Endothelial cell of umbilical vein (primary cell): Measurements from ENCODE around the gene SYNGR1. TPM values are rescaled to one million over a fixed set of nuclear protein-coding genes. Genes with fewer than 3 reads are reported as not detected.

Experiments
- BruUV-seq: library from RNA; stranded (reverse); fragments of 400-500 nt; replicated peaks from 2 replicates; lab custom pipeline; 2021; lab: Mats Ljungman, UMichigan
- CTCF ChIA-PET: fragments of 300-600, 350-600 bp; sonication (Branson Sonifier 250); formaldehyde crosslinking; loops from one replicate; lab custom pipeline; 2021; ENCODE audit warnings: antibody characterized with exemption, inconsistent platforms; lab: Charles Lee
- POLR2A ChIA-PET: fragments of 300-600, 350-600 bp; sonication (Branson Sonifier 250); formaldehyde crosslinking; loops from one replicate; lab custom pipeline; 2021; ENCODE audit warnings: antibody characterized with exemption, inconsistent platforms; lab: Charles Lee
- DNase-seq: peaks from one replicate; pipeline ENCODE4 v3.0.0-alpha.2; 2011; ENCODE audit warnings: low read depth, low spot score
- FAIRE-seq: peaks from 2 replicates; lab custom pipeline; 2011; peaks lifted over from hg19 to GRCh38; lab: Jason Lieb, UNC
- H2AFZ ChIP-seq: 2 replicates; pipeline ENCODE4 v1.6.0; 2012; ENCODE audit warnings: low read depth, low read length, control low read depth, inconsistent platforms
- H3K27ac ChIP-seq: 2 replicates; pipeline ENCODE4 v1.5.1; 2011; ENCODE audit warnings: low read depth, mild to moderate bottlenecking, control low read depth, low read length, moderate library complexity; ENCODE audit not compliant: insufficient read depth
- H3K27me3 ChIP-seq, 2 experiments: 2 replicates each; pipeline versions ENCODE4 v1.6.0 to v1.6.1; 2011; ENCODE audit warnings: low read length in 2 of 2, mixed read lengths in 1 of 2; ENCODE audit not compliant: control insufficient read depth in 2 of 2, insufficient read depth in 2 of 2
- H3K36me3 ChIP-seq, 2 experiments: 2 replicates in 1 of 2; 3 replicates in 1 of 2; pipeline ENCODE4 v1.5.1; 2011; ENCODE audit warnings: low read length in 2 of 2, mild to moderate bottlenecking in 1 of 2, moderate library complexity in 1 of 2; ENCODE audit not compliant: control insufficient read depth in 2 of 2, insufficient read depth in 2 of 2; ENCODE audit errors: extremely low read depth in 1 of 2
- H3K4me1 ChIP-seq: 3 replicates; pipeline ENCODE4 v1.5.1; 2011; ENCODE audit warnings: mild to moderate bottlenecking, low read length; ENCODE audit not compliant: control insufficient read depth, insufficient read depth; ENCODE audit errors: extremely low read depth
- H3K4me2 ChIP-seq: 2 replicates; pipeline ENCODE4 v1.6.1; 2011; ENCODE audit warnings: low read length, control low read depth, mixed read lengths; ENCODE audit not compliant: insufficient read depth
- H3K4me3 ChIP-seq, 3 experiments: fragments of 200-600 bp in 1 of 3; sonication (generic), shearing (Covaris generic) in 1 of 3; replicated peaks in 1 of 3; 2 replicates each; pipeline ENCODE4 v1.5.1; 2011 to 2016; ENCODE audit warnings: control low read depth in 3 of 3, low read length in 3 of 3, mild to moderate bottlenecking in 2 of 3, inconsistent platforms in 1 of 3, low read depth in 1 of 3, moderate library complexity in 1 of 3; ENCODE audit not compliant: insufficient read depth in 1 of 3
- H3K79me2 ChIP-seq: 2 replicates; pipeline ENCODE4 v1.6.0; 2012; ENCODE audit warnings: low read length, inconsistent platforms; ENCODE audit not compliant: control insufficient read depth, insufficient read depth
- H3K9ac ChIP-seq: replicated peaks from 2 replicates; pipeline ENCODE3; 2011; ENCODE audit warnings: low read length, control low read depth; ENCODE audit not compliant: insufficient read depth; ENCODE audit errors: extremely low read depth
- H3K9me1 ChIP-seq: replicated peaks from 3 replicates; pipeline ENCODE4 v1.6.0; 2011; ENCODE audit warnings: mild to moderate bottlenecking, low read length; ENCODE audit not compliant: control insufficient read depth, insufficient read depth; ENCODE audit errors: extremely low read depth
- H3K9me3 ChIP-seq: replicated peaks from 2 replicates; pipeline ENCODE4 v1.5.1; 2012; ENCODE audit warnings: low read length, inconsistent platforms; ENCODE audit not compliant: control insufficient read depth, insufficient read depth
- H4K20me1 ChIP-seq: replicated peaks from 2 replicates; pipeline ENCODE3; 2011; ENCODE audit warnings: mild to moderate bottlenecking, low read length; ENCODE audit not compliant: control insufficient read depth, insufficient read depth; ENCODE audit errors: extremely low read depth
- FOS ChIP-seq: IDR thresholded peaks from 2 replicates; pipeline ENCODE4 v1.6.1; 2011; ENCODE audit warnings: mild to moderate bottlenecking, low read length, moderate library complexity, borderline replicate concordance; ENCODE audit not compliant: insufficient read depth
- JUN ChIP-seq: IDR thresholded peaks from 2 replicates; pipeline ENCODE4 v1.6.1; 2011; ENCODE audit warnings: borderline replicate concordance, low read depth; ENCODE audit not compliant: insufficient read length, insufficient read depth
- MYC ChIP-seq: IDR thresholded peaks from one replicate; pipeline ENCODE4 v1.6.1; 2011; ENCODE audit warnings: mild to moderate bottlenecking, low read depth, low read length
- POLR2AphosphoS5 ChIP-seq: IDR thresholded peaks from 2 replicates; pipeline ENCODE4 v1.6.1; 2012; ENCODE audit warnings: low read depth, mild to moderate bottlenecking, control low read depth, low read length, moderate library complexity; ENCODE audit not compliant: insufficient read depth
- dilution Hi-C: fragments of 300-500 bp; cut with MboI; formaldehyde crosslinking; loops from one replicate; pipeline ENCODE4 v1.15.0; 2019; ENCODE audit warnings: low sequenced_read_pairs; ENCODE audit not compliant: extremely low pct_ligation_motif_present
- intact Hi-C: fragments of 100-400 bp; cut with micrococcal nuclease; formaldehyde crosslinking; loops from one replicate; pipeline ENCODE4 v1.10.0; 2022
- polyA plus RNA-seq, 4 experiments: library from polyadenylated mRNA; depleted of rRNA in 3 of 4; stranded (reverse) in 3 of 4; unstranded in 1 of 4; fragments of >200 nt; gene quantifications; 2 replicates each; pipeline versions ENCODE4 v1.2.1 to v1.2.3, GENCODE V29; 2011 to 2012; ENCODE audit warnings: missing spikeins in 1 of 4
- total RNA-seq: library from RNA; stranded (reverse); gene quantifications from 2 replicates; pipeline ENCODE4 v1.2.3, GENCODE V29; 2021
- TF ChIP-seq, protein P1 (sequence below): IDR thresholded peaks from 2 replicates; pipeline ENCODE4 v1.6.1; 2011; ENCODE audit not compliant: insufficient read depth, insufficient read length
- TF ChIP-seq, protein P2 (sequence below), 2 donors: IDR thresholded peaks; 1 replicate in 1 of 2; 2 replicates in 1 of 2; pipeline ENCODE4 v1.5.1; 2011; ENCODE audit warnings: low read length in 2 of 2, mild to moderate bottlenecking in 2 of 2, moderate library complexity in 2 of 2, control low read depth in 1 of 2, inconsistent platforms in 1 of 2, low read depth in 1 of 2; ENCODE audit not compliant: insufficient read depth in 1 of 2; ENCODE audit errors: extremely low read depth in 1 of 2

The SYNGR1 gene
- total and polyA plus RNA-seq, 2 donors (not counting 3 experiments of a cell fraction or from before 2014, with no cell fraction given), result 3.8 to 10.2 TPM

DNA sequence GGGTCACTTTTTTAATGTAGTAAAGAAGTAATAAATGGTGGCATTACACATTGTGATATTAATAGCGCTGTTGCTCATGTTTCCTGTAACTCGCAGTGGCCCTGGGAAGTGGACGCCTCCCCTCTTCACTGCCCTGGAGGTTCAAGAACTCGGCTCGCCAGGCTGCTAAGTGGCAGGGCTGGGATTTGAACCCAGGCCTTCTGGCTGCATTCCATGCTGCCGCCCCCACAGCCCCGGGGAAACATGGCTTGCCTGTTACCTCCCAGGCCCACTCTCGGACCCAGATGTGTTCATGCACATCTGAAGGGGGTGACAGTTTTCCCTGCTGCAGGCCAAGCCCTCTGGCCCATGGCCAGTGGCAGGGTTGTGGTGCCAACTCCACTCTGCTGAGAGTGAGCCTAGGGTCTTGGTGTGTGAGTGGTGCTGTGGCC, 82.0 kb downstream of the SYNGR1 start:
- POLR2A ChIA-PET, result no interaction called here
- Histone ChIP-seq H3K9me3 (no peaks in the 10 kb centered on the region), H3K9ac (peak overlapping the region; percentile 86), H3K4me3 (no peak overlapping the region), H3K9me1 (no peaks in the 10 kb centered on the region), H3K27me3 (no peaks in the 10 kb centered on the region), H3K4me1 (peaks cover 14% of the 10 kb centered on the region), H3K4me2 (peak overlapping the region; percentile 49), H3K36me3 (peaks cover 9 to 17% of the 10 kb centered on the region in 2 experiments), H3K79me2 (no peaks in the 10 kb centered on the region), H3K27ac (peak overlapping the region; percentile 97), H2AFZ (peak overlapping the region; percentile 60), H4K20me1 (no peaks in the 10 kb centered on the region)
- intact Hi-C loops, result no loop called here
- peak; percentile 83 for DNase-seq
- CTCF ChIA-PET, result interaction anchor here (1.3 kb wide), 1 partner anchor 97 kb away, joined by 3 read pairs; no protein-coding TSS in a partner anchor
- no TSS peak for BruUV-seq
- FAIRE-seq, result peak; percentile 94
- TF ChIP-seq JUN (peak; percentile 79), POLR2AphosphoS5 (no peak), MYC (no peak), FOS (peak; percentile 37)
- TF ChIP-seq, protein P1, sequence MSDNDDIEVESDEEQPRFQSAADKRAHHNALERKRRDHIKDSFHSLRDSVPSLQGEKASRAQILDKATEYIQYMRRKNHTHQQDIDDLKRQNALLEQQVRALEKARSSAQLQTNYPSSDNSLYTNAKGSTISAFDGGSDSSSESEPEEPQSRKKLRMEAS, result no peak
- TF ChIP-seq, protein P2, sequence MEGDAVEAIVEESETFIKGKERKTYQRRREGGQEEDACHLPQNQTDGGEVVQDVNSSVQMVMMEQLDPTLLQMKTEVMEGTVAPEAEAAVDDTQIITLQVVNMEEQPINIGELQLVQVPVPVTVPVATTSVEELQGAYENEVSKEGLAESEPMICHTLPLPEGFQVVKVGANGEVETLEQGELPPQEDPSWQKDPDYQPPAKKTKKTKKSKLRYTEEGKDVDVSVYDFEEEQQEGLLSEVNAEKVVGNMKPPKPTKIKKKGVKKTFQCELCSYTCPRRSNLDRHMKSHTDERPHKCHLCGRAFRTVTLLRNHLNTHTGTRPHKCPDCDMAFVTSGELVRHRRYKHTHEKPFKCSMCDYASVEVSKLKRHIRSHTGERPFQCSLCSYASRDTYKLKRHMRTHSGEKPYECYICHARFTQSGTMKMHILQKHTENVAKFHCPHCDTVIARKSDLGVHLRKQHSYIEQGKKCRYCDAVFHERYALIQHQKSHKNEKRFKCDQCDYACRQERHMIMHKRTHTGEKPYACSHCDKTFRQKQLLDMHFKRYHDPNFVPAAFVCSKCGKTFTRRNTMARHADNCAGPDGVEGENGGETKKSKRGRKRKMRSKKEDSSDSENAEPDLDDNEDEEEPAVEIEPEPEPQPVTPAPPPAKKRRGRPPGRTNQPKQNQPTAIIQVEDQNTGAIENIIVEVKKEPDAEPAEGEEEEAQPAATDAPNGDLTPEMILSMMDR (IDR thresholded peaks at IDR 0.05; ENCODE audit: extremely low read depth in 1 of 2, insufficient read depth in 1 of 2, low read depth in 1 of 2, low read length in 2 of 2), result no peak
- dilution Hi-C loops, result no loop called here
